ENCODE results near the gene ILKAP.
A peak's percentile ranks its signal among the peaks of the same experiment; 100 is the strongest.

The ILKAP gene, protein sequence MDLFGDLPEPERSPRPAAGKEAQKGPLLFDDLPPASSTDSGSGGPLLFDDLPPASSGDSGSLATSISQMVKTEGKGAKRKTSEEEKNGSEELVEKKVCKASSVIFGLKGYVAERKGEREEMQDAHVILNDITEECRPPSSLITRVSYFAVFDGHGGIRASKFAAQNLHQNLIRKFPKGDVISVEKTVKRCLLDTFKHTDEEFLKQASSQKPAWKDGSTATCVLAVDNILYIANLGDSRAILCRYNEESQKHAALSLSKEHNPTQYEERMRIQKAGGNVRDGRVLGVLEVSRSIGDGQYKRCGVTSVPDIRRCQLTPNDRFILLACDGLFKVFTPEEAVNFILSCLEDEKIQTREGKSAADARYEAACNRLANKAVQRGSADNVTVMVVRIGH

DNA sequence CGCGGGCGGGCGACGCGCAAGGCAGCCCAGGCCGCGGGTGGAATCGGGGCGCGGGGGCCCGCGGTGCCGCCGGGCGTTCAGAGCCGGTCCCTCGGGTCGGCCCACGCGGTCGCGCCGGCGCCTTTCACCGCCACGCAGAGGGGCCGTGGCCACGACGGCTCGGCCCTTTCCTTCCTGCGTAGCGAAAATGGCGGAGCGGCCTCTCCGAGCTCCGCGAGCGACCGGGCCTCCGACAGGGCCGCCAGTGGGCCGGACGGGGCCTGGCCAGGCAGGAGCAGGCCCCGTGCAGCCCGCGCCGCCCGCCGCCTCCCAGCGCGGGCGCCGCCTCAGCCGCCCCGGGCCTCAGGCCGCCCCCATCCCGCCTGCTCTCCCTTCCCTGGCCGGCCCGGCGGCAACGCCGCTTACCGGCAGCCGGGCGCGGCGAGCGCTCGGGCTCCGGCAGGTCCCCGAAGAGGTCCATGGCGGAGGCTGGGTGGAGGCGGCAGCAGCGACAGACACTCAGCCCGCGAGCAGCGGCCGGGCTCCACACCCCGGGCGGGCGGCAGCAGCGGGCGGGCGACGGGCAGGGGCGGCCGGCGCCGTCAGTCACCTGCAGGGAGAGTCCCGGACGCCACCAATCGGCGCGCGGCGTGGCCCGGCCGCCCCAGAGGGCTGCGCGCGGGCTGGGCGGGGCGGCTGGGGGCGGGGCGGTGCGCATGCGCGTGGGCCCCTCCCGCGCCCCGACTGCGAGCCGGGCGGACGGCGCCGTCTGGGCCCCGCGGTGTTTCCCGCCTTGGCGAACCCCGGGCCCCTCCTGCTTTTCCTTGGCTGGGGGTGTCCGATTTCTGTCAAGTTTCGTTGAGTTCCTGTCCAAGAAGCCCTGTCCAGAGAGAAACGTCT, at the start of gene ILKAP:
Gene ILKAP (minus strand): TSS at position 602 of the 879 bp plus-strand sequence. CDS start 142 bp downstream, at position 460.
- DNase-seq (ENCODE audit: low read depth in 3 of 3), result peak; percentile 76 to 86 (median 81)

DNA sequence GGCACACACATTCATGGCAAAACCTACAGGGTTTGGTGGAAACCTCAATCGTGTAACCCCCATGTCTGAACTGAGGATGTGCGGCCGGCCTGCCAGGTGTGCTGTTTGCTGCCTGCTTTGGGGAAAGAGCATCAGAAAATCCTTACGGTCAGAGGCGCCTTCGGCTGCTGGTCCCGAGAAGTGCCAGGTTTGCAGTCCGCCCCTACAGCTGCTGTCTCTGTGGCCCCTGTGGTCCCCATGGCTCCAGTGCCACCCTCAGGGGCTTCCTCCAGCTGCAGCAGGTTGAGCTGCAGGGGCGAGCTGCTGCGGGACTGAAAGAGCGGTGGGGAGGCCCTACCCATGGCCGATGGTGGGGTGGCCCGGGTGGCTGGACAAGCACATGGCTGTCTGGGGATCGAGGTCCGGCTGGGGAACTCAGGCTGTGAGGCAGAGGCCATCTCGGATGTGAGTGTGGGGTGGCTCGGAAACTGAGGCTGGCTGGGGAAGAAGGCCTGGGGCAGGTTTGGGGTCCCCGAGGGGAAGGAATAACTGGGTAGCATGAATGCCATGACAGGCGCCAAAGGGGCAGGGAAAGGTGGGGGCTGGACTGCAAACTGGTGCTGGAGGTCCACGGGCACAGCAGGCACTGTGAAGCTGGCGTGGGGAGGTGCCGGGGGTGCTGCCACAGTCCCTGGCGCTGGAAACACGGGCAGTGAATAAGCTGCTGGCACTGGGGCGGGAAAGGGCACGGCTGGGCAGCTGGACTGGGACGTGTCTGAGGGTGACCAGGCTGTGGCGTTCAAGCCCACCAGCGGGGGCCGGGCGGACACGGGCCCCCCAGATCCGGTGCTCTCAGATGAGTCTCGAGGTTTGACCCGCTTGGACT, 49.5 kb upstream of the ILKAP start:
- no peak for DNase-seq (ENCODE audit: low read depth in 3 of 3)

DNA sequence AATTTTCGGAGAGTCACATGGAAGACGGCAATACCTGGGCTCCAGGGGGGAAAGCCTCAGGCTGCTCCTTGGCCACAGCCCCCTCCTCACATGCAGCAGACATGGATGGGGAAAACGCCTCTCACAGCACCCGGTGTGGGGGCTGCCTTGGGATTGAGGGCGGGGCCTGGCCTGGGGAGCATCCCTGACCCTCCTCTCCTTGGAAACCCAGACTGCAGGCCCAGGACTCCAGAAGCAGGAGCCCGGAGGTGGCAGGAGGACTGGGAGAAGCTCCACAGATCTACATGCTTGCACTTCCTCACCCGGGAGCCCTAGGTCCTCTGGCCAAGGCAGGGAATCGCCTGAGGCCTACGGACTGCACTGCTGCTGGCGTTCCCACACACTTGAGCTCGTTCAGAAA, 48.5 kb upstream of the ILKAP start:
- no peak for DNase-seq (ENCODE audit: low read depth in 3 of 3)

DNA sequence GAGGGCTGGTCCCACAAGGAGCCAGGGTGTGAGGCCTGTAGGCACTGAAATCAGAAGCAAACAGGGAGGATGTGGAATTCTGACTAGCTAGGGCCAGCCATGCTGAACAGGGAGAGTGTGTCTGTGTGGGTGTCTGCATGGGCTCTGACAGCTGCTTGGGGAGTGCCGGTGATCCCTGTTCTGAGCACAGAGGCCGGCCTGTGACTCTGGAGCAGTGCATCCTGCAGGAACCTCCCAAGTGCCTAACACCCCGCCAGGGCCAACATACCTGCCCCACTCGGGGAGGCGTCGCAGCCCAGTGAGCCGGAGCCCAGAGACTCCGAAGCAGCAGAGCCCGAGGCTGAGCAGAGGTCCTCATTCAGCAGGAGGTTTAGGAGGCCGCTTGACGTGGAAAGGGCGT, 47.8 kb upstream of the ILKAP start:
- DNase-seq (ENCODE audit: low read depth in 3 of 3), result no peak

DNA sequence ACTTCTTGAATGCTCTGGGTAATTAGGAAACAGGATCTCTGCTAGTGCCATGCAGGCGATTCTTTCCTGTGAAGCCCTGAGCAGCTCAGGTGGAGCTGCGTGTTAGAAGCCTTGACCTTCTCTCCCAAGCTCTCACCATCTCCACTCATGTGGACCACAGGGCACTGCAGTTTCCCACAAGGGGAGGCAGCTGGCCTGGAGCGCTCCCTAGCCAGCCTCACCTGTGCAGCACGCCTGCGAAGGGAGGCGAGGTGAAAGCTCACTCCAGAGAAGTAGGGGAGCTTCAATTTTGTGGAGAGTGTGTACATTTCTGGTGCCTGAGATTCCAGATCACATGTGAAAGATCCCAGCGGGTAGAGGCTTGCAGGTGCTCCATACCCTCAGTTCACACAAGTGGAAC, 47.4 kb upstream of the ILKAP start:
- DNase-seq (ENCODE audit: low read depth in 3 of 3), result no peak

DNA sequence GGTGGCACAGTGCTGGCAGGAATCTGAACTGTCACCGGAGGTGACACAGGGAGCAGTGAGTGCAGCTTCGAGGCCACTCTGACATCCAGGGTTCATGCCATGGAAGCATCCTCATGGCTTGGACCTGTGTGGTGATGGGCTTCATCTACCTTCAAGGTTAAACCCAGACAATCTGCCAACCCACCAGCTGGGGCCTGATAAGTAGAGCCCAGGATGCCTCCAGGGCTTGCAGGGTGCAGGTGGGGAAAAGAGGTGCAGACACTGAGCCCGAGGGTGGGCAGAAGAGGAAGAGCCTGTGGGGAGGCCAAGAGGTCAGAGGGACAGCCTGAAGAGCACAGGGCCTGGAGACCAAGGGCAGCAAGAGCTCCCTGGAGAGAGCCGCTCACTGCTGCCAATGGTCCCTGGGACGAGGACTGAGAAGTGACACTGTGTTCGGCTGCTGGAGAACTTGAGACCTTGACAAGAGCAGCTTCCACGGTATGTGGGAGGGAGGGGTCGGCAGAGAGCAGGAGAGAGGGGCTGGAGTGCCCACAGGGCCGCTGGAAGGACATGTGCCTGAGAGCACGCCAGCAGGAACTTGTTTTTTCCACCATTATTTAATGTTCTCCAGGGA, 44.5 kb upstream of the ILKAP start:
- DNase-seq (ENCODE audit: low read depth in 3 of 3), result no peak

DNA sequence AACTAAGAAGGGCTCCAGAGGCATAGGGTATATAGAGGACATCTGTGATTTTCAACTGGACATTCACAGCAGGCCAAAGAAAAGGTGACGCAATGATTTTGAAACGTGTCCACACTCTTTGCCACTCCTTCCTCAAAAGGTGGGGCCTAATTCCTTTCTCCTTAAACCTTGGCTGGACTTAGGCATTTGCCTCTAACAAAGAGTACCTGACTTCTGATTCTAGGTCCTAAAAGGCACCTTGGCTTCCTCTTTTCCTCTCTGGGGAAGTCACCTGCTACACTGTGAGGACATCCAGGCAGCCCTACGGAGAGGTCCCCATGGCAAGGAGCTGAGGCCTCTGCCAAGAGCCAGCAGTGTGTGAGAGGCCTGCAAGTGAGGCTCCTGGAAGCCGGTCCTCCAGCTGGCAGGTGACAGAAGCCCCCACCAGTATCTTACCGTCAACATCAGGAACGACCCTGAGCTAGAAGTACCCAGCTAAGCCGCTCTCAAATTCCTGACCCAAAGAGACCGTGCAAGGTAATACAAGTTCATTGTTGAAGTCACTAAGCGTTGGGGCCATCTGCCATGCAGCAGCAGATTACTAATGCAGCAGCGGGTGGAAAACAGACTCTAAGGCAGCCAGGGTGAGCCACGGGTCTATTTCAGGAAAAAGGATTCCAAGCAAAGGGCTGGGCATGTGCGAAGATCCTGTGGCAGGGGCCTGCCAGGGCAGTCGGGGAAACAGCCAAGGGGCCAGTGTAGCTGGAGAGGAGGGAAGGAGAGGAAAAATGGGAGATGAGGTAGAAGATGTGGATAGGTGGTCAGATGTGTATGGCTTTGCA, 43.7 kb upstream of the ILKAP start:
- no peak for DNase-seq (ENCODE audit: low read depth in 3 of 3)

DNA sequence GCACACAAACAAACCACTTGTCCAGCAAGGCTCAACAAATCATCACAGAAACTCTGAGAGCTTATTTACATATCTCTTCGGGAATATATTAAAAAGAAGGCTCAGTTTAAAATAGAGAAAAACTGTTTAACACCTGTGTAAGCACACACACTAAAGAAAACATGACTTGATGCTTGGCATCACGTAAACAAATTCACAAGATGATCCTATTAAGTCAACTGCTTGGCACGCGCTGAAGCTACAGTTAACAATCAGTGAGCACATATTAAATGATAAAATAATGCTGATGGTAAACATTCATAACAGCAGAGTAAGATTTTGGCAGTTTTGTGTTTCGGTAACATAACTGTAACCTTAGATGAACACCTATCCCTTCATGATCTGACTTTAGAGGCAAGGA, 40.7 kb upstream of the ILKAP start:
- no peak for DNase-seq (ENCODE audit: low read depth in 3 of 3)

DNA sequence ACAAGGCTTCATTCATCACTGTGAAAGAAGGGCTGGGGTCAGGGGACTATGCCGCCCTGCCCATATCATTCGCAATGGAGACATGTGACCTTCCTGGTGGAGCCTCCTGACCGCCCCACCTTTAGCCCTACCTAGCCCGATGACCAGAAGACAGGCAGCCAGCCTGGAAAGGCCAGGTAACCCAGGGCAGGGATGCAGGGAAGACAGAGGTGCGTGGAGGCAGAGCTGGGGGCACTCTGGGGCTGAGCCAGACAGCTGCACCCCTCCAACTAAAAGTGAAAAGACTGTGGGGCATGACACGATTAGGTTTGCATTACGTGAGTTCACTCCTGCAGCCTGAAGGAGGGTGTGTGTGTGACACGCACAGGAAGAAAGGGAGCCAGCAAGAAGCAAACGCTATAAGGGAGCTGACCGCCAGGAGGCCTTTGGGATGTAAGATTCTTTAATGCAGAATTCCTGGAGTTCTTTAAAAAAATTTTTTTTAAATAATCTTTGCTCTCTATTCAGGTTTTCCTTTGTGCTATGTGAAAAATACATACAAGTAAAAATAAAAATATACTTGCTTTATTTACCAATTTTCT, 40.1 kb upstream of the ILKAP start:
- no peak for DNase-seq (ENCODE audit: low read depth in 3 of 3)

DNA sequence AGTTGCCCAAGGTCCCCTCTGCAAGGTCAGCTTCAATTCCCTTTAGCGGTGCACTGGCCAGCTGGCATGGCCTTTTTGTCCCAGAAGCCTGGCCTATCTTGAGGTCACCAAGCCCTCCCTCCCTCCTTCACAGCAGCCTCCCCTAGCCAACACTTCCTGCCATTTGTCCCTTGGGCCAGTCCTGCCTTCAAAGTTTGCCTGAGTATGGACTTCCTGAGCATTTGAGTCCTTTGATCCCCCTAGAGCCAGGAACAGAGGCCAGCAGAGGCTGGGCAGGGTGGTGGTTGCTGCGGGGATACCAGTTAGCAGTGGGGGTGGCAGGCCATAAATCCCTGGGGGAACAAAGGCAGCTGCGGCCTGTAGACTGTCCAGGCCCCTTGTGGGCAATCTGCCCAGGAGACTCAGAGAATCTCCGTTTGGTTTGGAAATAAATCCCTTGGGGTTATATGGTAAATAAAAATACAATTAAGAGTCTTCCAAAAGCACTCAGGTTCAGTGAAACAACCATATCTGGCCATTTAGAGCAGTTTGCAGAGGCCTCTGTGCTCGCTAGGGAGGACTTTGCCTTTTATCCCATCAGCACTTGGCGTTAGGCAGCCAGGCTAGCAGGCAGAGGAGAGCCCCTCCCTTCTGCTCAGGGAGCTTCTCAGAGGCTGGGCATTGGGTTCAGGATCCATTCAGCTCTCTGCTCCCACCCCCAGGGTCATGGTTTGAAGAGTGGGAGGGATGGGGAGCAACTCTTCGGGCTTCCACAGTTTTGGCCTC, 39.4 kb upstream of the ILKAP start:
- DNase-seq (ENCODE audit: low read depth in 3 of 3), result no peak

DNA sequence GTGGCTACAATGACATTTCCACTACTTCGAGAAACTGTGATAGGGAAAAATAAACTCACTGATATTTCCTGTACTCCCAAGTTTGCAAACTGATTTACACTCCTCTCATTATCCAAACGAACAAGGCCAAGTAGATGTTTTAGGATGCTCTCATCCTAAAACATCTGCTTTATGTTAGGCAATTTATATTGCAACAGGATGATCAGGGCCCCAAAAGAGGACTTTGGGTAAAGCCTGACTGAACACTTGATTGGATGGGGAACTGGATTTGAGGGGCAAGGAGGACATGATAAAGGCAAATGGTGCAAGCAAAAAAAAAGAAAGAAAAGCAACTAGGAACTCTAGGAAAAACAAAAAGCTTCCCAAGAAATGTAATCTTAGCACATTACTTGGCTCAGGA, 38.5 kb upstream of the ILKAP start:
- no peak for DNase-seq (ENCODE audit: low read depth in 3 of 3)

DNA sequence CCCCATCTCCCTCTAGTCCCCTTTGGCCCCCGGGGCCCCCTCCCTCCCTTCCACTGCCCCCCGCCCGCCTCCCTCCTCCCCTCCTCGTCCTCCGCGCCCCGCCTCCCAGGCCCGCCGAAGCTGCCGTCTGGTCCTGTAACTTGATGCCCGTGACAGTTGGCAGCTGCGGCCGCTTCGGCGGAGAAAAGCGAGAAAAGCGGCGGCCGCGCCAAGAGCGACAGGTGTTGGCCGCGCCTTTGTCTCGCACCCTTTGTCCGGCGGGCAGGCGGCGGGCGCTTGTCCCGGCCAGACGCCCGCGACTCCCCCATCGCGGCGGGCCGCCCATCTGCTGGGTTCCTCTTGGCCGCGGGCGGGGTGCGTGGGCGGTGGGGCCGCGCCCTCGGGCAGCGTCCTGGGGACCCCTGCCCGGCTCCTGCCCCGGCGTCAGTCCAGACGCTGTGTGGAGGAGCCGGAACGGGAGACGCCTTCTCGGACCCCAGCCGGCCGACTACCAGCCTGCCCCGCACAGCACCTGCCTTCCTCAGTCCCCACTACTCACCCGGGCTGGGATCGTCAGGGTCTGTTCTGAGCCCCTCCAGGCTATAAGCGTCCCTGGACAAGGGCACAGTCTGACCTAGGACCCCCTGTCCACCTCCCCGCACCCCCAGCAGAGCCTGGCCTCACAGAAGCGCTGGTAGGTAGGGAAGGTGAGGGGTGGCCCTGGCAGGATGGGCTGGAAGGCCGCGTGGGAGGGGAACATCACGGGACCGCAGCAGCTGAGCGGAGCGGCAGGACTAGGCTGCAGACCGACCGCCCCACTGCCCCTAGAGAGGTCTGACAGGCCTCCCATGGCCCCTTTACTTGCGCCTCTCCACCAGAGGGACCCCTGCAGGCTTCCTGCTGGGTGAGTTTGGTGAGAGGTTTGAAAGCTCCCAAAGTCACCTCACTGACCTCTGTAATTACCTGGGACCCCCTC, 37.5 kb upstream of the ILKAP start:
- no peak for DNase-seq (ENCODE audit: low read depth in 3 of 3)

DNA sequence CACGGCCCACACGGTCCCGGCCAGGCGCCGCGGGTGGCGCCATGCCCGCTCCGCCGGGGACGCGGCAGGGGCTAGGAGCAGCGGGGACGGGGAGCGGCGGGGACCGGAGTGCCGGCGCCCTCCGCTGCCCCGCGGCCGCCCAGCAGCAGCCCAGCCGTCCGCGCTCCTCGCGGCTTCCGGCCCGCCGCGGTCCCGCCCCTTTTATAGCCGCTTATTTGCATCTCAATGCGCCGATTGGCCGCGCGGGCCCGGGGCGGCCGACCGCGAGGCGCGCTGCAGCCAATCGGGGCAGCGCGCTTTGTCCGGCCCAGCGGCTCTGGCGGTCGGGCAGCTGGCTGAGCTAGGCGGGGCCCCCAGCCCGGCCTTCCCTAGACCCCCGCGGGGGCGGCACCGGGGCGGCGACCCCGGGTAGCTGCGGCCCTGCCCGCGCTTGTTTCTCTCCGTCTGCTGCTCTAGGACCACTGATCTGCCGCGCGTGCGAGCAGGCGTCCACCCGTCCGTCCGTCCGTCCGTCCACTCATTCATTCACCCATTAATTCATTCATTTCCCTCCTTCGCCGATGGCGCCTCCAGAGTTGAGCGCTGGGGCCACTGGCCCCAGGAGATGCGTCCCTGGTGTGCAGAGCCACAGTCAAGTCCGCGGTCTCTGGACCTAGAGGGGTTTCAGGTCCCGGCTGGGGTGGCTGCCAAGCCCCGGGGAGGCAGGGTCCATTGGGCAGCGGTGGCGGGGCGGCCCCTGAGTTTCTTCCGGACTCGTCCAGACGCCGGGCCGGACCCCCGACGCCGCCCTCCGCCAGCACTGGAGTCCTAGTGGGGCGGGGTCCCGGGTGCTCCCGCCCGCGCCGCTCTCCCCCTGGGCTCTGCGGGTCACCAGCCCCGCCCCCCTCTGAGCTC, 36.6 kb upstream of the ILKAP start, which contains the start of gene HES6:
Gene HES6 (minus strand): TSS at position 176 of the 894 bp plus-strand sequence. CDS start 133 bp downstream, at position 43.
- DNase-seq (ENCODE audit: low read depth in 3 of 3), result peak; percentile 44 to 76 (median 65)

DNA sequence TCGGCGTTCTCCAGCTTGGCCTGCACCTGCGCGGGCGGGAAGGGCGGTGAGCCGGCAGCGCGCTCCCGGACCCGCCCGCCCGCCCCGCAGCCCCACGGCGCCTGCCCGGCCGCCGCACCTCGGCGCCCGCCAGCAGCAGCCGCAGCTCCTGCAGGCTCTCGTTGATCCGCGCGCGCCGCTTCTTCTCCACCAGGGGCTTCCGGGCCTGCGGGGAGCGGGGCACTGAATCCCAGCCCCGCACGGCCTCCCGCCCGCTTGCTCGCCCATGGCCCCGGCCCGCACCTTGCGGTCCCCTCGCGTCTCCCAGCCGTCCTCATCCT, 36.0 kb upstream of the ILKAP start:
- no peak for DNase-seq (ENCODE audit: low read depth in 3 of 3)

DNA sequence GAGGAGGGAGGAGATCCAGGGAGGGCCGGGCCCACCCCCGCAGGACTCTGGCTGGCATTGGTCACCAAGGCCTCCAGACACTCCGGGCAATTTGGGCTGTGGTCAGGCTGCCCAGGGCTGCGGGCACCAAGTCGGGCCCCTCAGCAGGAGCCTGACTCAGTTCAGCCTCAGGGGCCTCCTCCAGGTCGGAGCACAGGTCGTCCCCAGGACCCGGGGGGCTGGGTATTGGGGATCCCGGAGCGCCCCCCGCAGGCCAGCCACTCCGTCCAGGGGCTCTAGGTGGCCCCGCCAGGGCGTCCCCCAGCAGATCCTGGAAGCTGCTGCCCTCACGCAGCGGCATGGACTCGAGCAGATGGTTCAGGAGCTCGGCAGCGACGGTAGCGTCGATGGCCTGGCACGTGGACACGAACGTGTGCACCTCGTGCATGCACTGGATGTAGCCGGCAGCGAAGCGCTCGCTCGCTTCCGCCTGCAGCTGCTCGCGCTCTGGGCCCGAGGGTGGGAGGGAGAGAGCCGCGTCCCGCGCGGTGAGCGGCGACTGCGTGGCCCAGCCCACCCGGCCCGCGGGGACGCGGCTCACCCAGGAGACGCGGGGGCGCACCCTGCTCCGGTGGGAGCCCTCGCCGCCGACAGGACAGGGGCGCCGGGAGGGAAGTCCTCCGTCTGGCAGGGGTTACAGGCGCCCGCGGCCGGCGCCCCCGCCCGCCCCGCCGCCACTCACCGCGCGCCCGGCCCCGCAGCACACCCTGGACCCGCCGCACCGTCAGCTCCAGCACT, 35.5 kb upstream of the ILKAP start:
- no peak for DNase-seq (ENCODE audit: low read depth in 3 of 3)

DNA sequence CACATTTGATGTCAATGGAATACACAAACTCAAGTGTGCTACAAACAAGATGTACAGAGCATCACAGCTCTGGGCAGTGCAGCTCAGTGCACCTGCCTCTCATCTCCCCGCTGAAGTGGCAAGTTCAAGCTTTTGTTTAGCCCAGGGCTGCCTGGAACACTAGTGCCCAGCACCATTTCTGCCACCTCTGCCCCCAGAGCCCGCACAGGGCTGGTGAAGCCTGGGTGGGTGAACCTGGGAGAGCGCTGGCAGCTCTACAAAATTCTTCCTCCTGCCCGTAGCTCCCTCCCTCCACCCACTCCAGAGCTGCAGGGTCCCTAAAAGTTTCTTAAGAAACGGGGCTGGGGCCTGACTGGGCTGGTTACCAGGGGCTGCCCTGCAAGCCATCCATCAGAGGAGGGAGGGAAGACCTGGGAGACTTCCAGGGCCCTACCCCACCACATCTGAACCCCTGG, 34.8 kb upstream of the ILKAP start:
- no peak for DNase-seq (ENCODE audit: low read depth in 3 of 3)

Data from stimulated activated CD4-positive, alpha-beta T cell treated with anti-CD3 and anti-CD28 coated beads, TNF-alpha, amount 100 ng/mL, for 24 hours (primary cell).